ENCODE results near the gene CEP120. TPM values are rescaled to one million over a fixed set of nuclear protein-coding genes. Genes with fewer than 3 reads are reported as not detected.
"Not testable (repeated sequence)": the region's sequence is repeated elsewhere in the genome, so short reads cannot be mapped to it uniquely, and the experiment has no call there.

The CEP120 gene
- total RNA-seq, 1 donor from 2014 or later: 21.8 TPM

DNA sequence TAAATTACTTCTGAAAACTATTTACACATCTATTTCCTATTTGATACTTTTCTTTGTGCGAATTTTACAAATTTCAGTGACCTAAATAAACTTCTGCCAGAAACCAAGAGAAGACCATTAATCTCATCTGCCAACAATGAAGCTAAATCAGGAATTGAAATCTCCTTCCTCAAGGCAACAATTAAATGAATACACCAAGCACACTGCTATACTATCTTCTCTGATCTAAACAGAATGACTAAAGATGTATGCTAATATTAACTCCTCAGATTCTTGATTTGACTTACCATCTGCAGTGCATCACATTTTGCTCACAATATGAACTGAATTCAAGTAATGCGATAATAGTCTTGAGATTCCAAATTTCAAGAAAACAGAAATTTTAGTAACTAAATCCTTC is 82.3 kb downstream of the CEP120 start:
- Mint-ChIP-seq H3K27me3 (no peaks in the 10 kb centered on the region), H3K36me3 (ENCODE audit: insufficient read depth) (no peaks in the 10 kb centered on the region), H3K4me1 (ENCODE audit: low read depth) (no peaks in the 10 kb centered on the region), H3K9me3 (ENCODE audit: low read depth) (no peaks in the 10 kb centered on the region), H3K4me3 (ENCODE audit: low read depth) (no peak overlapping the region), H3K27ac (no peak overlapping the region)
- DNase-seq (ENCODE audit: low spot score, unreplicated experiment): no peak
- TF ChIP-seq, protein P1, sequence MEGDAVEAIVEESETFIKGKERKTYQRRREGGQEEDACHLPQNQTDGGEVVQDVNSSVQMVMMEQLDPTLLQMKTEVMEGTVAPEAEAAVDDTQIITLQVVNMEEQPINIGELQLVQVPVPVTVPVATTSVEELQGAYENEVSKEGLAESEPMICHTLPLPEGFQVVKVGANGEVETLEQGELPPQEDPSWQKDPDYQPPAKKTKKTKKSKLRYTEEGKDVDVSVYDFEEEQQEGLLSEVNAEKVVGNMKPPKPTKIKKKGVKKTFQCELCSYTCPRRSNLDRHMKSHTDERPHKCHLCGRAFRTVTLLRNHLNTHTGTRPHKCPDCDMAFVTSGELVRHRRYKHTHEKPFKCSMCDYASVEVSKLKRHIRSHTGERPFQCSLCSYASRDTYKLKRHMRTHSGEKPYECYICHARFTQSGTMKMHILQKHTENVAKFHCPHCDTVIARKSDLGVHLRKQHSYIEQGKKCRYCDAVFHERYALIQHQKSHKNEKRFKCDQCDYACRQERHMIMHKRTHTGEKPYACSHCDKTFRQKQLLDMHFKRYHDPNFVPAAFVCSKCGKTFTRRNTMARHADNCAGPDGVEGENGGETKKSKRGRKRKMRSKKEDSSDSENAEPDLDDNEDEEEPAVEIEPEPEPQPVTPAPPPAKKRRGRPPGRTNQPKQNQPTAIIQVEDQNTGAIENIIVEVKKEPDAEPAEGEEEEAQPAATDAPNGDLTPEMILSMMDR (IDR thresholded peaks at IDR 0.05; ENCODE audit: unreplicated experiment): no peak

DNA sequence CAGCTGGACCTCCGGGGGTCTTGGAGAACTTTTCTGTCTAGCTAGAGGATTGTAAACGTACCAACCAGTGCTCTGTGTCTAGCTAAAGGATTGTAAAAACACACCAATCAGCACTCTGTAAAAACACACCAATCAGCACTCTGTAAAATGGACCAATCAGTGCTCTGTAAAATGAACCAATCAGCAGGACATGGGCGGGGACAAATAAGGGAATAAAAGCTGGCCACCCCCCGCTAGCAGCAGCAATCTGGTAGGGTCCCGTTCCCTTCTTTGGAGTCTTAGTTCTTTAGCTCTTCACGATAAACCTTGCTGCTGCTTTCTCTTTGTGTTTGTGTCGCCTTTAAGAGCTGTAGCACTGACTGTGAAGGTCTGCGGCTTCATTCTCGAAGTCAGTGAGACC is 114.8 kb downstream of the CEP120 start:
- H3K27me3 Mint-ChIP-seq; H3K36me3 Mint-ChIP-seq (ENCODE audit: insufficient read depth); H3K9me3 Mint-ChIP-seq (ENCODE audit: low read depth); H3K4me1 Mint-ChIP-seq (ENCODE audit: low read depth); DNase-seq (ENCODE audit: low spot score, unreplicated experiment); H3K27ac Mint-ChIP-seq; H3K4me3 Mint-ChIP-seq (ENCODE audit: low read depth): not testable (repeated sequence)

DNA sequence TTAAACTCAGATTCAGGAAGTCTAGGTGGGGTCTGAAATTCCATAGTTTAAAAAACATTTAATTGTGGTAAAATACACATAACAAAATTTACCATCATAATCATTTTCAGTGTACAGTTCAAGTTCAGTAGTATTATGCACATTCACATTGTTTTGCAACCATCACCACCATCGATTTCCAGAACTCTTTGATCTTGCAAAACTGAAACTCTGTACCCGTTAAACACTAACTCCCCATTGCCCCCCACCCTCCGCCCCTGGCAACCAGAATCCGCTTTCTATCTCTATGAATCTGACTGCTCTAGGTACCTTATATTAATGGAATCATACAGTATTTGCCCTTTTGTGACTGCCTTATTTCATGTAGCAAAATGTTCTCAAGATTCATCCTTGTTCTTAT is 117.5 kb downstream of the CEP120 start:
- Mint-ChIP-seq H3K27me3 (peaks cover 5% of the 10 kb centered on the region), H3K27ac (no peak overlapping the region), H3K9me3 (ENCODE audit: low read depth) (no peaks in the 10 kb centered on the region), H3K4me1 (ENCODE audit: low read depth) (no peaks in the 10 kb centered on the region), H3K36me3 (ENCODE audit: insufficient read depth) (no peaks in the 10 kb centered on the region), H3K4me3 (ENCODE audit: low read depth) (no peak overlapping the region)
- TF ChIP-seq, protein P1 (IDR thresholded peaks at IDR 0.05; ENCODE audit: unreplicated experiment): no peak
- no peak for DNase-seq (ENCODE audit: low spot score, unreplicated experiment)

DNA sequence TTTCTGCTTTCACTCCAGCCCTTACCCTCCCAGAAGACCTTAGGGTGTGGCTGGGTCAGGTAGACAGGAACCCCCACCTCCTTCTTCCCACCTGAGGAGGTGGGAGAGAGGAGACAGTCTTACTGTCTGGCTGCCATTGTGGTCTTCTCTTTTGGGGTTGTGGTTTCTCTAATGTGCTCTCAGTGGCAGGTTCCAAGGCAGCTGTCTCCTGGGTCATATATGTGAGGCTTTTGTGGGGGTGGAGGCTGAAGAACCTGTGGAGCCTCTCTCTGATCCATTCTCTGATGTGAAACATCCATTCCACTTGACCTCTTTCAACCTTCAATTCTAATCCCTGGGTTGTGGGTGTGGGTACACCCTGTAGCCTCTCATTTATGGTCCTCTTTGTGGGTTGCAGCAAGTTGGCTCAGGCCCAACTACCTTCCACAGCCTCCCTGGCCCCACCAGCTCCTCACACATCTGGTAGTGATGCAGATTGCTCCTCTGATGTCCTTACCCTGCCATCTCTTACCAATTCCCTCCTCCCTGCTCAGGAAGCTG is 118.4 kb downstream of the CEP120 start:
- DNase-seq (ENCODE audit: low spot score, unreplicated experiment): no peak
- no peaks in the 10 kb centered on the region for H3K4me1 Mint-ChIP-seq (ENCODE audit: low read depth)
- no peaks in the 10 kb centered on the region for H3K36me3 Mint-ChIP-seq (ENCODE audit: insufficient read depth)

DNA sequence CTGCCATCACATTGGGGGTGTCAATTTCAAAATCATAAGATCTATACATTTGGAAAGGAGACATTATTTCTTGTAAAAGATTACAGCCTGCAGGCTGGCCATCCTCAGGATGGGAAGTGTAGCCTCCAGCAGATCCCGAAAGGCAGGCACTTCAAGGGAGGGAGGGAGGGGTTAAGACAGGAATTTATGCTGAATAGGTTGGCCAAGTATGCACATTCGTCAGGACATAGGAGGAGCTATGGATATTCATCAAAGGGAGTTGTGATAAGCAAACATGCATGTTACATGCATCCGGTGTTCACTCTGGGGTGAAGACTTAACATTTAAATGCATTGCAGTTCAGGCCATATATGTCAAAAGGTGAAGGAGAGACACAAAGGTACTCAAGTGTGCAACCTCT is 119.4 kb downstream of the CEP120 start:
- Mint-ChIP-seq H3K4me1 (ENCODE audit: low read depth) (no peaks in the 10 kb centered on the region), H3K4me3 (ENCODE audit: low read depth) (no peak overlapping the region), H3K27ac (no peak overlapping the region), H3K27me3 (peaks cover 5% of the 10 kb centered on the region), H3K9me3 (ENCODE audit: low read depth) (peaks cover 5% of the 10 kb centered on the region), H3K36me3 (ENCODE audit: insufficient read depth) (no peaks in the 10 kb centered on the region)
- TF ChIP-seq, protein P1 (IDR thresholded peaks at IDR 0.05; ENCODE audit: unreplicated experiment): no peak
- DNase-seq (ENCODE audit: low spot score, unreplicated experiment): no peak

More for the DNA sequence above, 118.4 kb downstream of the CEP120 start:
- TF ChIP-seq, protein P1 (IDR thresholded peaks at IDR 0.05; ENCODE audit: unreplicated experiment): no peak
- Mint-ChIP-seq H3K27ac (no peak overlapping the region), H3K4me3 (ENCODE audit: low read depth) (no peak overlapping the region), H3K9me3 (ENCODE audit: low read depth) (peaks cover 5% of the 10 kb centered on the region), H3K27me3 (peaks cover 5% of the 10 kb centered on the region)

DNA sequence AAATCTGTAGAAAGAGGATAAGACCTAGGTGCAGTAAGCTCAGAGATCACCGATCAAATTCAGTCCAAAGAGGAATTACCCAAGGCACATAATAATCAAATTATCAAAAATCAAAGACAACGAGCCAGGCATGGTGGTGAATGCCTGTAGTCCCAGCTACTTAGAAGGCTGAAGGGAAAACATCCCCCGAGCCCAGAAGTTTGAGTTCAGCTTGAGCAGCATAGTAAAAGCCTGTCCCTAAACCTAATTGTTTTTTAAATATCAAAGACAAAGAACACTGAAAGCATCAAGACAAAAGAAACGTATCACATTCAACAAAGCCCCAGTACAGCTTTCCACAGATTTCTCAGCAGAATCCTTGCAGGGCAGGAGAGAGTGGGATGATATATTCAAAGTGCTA is 122.9 kb downstream of the CEP120 start:
- H3K4me3 Mint-ChIP-seq (ENCODE audit: low read depth): no peak overlapping the region
- H3K9me3 Mint-ChIP-seq (ENCODE audit: low read depth): peaks cover 8% of the 10 kb centered on the region
- TF ChIP-seq, protein P1 (IDR thresholded peaks at IDR 0.05; ENCODE audit: unreplicated experiment): no peak
- no peak overlapping the region for H3K27ac Mint-ChIP-seq
- peaks cover 5% of the 10 kb centered on the region for H3K27me3 Mint-ChIP-seq
- no peaks in the 10 kb centered on the region for H3K36me3 Mint-ChIP-seq (ENCODE audit: insufficient read depth)
- H3K4me1 Mint-ChIP-seq (ENCODE audit: low read depth): no peaks in the 10 kb centered on the region
- DNase-seq (ENCODE audit: low spot score, unreplicated experiment): no peak
